T-helper 2 cell treated with Interferon-gamma antibody and Interleukin-4, amounts not matched to agents 100 ng/mL and 5 ng/mL, for 36 hours (primary cell): ENCODE data around the gene AGPAT3. TPM values are rescaled to one million over a fixed set of nuclear protein-coding genes. Genes with fewer than 3 reads are reported as not detected.

Experiments used
- intact Hi-C: fragments of 100-400 bp; cut with micrococcal nuclease; formaldehyde crosslinking; loops from one replicate; pipeline ENCODE4 v1.15.1; 2023
- total RNA-seq: library from RNA; stranded (reverse); gene quantifications from 2 replicates; pipeline ENCODE4 v1.2.3, GENCODE V29; 2022

Gene AGPAT3
- total RNA-seq, 1 donor from 2014 or later = 126 TPM

DNA sequence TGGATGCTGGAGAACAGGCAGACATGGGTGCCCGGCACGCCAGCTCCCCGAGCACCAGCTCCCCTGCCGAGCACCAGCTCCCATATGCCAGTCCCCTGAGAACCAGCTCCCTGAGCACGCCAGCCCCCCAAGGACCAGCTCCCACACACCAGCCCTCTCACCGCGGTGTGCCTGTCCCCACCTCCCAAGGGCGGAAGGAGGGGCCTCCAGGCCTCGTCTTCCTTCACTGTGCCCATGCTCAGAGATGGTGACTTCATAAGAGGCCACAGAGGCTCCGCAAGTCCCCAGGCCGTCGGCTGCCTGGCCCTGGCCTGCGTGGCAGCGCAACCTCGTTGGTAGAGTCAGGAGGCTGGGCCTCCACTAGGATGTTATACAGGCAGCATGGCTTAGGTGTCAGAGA lies 69.1 kb downstream of the AGPAT3 start:
- intact Hi-C loops = no loop called here

DNA sequence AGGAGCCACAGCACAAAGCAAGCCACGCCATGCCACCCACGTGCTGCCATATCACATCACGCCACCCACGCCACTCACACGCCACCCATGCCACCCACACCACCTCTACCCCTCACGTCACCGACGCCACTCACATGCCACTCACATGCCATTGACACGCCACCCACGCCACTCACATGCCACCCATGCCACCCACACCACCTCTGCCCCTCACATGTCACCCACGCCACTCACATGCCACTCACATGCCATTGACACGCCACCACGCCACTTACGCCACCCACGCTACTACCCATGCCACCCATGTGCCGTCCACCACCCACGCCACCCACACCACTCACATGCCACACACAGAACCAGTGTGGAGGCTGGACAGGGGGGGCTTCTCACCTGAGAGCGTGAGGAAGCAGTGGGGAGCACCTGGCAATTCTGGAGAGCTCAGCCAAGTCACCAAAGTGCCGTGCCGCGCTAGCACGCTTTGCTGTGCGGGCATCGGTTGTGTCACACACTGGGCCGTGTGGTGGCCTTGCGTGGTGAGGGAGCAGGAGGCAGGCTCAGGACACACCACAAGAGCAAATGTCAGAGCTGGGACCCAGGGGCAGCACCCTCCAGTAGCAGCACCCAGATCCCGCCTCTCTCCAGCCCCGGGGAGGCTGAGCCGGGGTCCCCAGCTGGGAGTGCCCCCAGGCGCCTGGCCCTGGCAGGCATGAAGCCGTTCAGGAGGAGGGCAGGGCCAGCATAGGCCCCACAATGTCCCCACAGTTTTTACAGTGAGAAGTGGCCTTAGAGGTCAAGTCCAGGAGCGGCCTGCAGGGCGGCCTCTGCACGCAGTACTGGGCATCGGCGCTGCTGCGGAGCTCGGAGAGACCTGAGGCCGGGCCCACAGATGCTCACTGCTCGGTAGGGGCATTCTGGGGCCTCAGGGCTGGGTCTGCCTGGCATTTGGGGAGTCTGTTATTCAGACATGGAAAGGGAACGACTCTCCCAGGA lies 70.0 kb downstream of the AGPAT3 start:
- intact Hi-C loops = loop anchor here (5.0 kb wide), 1 partner anchor 68 kb away; the partner anchor contains the start of gene AGPAT3

DNA sequence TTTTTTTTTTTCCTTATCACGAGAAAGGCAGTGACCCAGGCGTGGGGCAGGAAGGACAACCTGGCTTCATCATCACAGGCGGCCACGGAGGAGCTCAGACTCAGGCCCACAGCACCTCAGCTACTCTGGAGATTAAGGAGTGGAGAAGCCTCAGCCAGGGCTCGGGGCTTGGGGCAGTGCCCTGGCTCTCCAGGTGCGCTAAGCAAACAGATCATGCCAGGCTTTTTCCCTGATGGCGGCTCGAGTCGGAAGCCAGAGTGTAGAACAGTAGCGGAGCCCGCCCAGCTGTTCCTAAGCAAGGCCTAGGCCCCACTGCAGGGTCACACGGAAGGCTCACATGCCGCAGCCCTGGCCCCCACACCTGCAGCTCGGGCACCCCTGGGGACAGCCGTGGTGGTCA lies 70.7 kb downstream of the AGPAT3 start:
- intact Hi-C loops = loop anchor here (5.0 kb wide), 1 partner anchor 68 kb away; the partner anchor contains the start of gene AGPAT3

DNA sequence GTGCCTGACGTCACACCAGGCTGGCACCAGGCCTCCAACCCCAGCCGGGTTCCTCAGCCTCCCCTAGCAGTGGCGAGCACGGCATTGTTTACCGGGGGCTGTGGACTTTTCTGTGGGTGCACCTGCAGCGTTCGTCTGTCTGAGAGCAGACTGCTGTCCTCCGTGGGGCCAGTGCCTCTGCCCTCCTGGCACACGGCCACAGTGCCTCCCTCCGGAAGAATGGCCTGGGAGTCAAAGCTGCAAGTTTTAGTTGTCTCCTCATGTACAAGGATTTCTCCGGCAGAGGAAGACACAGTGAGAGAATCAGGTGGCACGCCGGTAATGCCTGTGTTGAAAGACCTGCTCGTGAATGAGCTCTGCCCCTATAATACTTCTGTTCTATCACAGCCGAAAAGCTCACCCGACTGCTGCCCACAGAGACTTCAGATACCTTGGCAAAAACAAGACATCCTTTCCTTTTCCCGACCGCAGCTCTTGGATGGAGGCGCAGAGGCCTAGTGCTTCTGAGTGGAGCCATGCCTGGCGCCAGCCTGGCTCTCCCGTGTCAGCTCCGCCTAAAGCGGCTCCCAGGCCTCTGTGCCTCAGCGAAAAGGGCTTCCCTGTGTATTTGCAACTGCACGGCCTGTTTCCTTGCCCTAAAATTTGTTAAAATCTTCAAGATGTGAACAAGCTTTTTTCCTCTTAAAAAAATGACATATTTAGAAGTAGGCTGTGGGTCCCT lies 71.4 kb downstream of the AGPAT3 start:
- intact Hi-C loops = loop anchor here (5.0 kb wide), 1 partner anchor 69 kb away; the partner anchor contains the start of gene AGPAT3

DNA sequence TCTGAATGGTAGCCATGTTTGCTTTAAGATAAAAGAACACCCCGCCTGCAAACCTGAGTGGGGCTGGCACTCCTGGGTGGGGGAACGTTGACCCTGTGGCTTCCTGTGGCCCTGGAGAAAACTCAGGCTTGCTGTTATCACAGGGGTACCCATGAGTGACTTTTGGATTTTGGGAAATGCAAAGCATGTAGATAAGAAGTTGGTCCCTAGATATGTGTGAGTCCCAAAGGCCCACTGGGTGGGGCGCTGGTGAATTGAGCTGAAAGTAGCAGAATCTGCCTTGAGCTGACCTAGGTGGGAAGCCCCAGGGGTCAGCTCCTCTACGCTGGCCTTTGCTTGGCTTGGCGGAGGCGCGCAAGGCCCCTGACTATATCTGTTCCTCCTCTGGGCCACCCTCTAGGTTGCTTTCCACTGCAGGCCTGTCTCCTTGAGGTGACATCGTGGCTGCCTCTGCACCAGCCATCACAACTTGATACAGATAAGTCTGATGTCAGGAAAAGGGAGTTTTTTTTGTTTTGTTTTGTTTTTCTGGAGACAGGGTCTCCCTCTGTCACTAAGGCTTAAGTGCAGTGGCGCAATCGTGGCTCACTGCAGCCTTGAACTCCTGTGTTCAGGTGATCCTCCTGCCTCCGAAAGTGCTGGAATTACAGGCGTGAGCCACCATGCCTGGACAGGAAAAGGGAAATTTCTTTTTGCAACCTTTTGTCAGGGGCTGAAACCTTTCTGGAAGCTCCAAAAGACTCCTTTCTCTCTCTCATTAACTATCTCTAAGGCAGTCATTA lies 72.2 kb downstream of the AGPAT3 start:
- intact Hi-C loops = loop anchor here (5.0 kb wide), 1 partner anchor 70 kb away; the partner anchor contains the start of gene AGPAT3

DNA sequence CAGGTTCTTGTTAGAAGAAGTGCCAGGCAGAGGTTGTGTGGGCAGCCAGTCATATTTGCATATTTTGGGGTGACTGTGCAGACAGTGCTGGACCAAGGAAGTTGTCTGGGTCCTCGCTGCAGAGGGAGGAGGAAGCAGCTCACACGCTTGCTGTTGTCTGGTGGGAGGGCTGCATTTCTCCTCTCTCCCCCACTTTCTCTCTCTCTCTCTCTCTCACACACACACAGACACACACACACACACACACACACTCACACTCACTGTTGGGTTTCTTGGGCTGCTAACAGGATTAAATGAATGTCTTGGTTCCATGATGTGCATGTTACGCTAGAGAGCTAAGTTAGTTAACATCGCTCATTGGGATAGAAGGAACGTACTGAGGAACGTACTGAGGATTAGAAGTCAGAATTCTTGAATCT lies 72.9 kb downstream of the AGPAT3 start:
- intact Hi-C loops = loop anchor here (2.0 to 5.0 kb wide), 2 partner anchors 21 to 71 kb away; partner anchors contain the start of gene AGPAT3

DNA sequence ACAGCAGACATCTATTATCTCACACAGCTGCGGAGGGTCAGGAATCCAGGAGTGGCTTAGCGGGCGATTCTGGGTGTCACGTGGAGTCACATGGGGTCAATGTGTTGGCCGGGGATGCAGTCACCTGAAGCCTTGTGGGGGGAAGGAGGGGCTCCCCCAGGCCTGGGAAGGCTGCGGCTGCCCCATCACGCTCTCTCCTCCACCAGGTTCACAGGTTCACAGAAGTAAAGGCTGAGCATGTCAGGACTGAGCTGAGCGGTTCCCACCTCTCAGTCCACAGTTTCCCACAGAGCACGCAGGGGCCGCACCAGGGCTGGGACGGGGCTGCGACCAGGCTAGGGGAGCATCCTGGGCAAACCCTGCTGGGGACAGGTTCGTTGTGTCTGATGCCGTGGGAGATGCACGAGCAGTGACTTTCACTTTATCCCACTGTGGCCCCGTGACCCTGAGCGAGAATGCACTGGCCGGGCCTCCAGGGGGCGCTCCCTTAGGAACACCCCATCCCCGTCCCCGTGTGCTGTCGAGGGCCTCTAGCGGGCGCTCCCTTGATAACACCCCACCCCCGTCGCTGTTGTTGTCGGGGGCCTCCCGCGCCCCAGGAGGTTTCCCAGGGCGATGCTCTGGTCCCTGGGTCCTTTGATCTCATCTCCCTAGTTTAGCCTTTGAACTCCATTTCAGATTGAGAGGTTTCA lies 73.9 kb downstream of the AGPAT3 start:
- intact Hi-C loops = loop anchor here (1.0 to 5.0 kb wide), 3 partner anchors 22 to 129 kb away; partner anchors contain the start of gene AGPAT3

DNA sequence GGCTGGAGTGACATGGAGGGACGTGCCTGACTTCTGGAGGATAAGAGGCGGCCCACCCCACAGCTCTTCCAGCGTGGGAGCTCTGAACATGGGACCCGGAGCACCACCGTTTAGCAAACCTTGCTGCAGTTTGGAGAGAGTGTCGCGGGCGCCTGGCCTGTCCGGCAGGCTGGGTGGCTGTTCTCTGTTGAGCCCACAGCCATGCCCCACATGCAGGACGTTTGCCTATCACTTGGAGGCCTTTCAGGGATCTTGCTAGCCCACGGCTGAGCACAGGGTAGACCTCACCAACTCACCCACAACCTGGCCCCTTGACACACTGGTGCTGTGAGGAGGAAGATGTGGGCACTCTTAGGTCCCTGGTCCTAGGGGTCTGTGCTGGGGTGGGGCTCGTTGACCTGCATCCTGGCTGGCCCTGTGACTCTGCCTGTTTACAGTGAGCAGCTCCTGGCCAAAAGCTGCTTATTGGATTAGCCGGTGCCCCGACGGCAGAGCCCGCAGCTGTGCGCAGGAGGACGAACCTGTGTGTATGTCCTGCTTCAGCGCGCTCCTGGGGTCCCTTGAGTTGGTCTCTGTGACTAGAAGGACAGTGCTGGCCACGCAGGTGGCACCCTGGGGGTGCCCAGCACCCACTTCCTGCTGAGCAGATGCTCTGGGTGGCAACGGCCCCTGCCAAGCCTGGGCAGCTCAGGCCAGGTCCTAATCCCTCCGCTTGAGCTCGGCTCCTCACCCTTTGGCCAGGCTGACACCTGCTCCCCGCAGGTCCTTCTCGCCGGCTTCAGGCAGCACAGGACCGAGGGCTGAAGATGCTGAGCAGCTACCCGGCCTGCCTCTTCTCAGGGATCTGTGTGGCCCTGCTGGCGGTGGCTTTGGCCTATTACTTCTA lies 74.7 kb downstream of the AGPAT3 start:
- intact Hi-C loops = loop anchor here (1.0 to 5.0 kb wide), 3 partner anchors 23 to 129 kb away; partner anchors contain the start of gene AGPAT3

DNA sequence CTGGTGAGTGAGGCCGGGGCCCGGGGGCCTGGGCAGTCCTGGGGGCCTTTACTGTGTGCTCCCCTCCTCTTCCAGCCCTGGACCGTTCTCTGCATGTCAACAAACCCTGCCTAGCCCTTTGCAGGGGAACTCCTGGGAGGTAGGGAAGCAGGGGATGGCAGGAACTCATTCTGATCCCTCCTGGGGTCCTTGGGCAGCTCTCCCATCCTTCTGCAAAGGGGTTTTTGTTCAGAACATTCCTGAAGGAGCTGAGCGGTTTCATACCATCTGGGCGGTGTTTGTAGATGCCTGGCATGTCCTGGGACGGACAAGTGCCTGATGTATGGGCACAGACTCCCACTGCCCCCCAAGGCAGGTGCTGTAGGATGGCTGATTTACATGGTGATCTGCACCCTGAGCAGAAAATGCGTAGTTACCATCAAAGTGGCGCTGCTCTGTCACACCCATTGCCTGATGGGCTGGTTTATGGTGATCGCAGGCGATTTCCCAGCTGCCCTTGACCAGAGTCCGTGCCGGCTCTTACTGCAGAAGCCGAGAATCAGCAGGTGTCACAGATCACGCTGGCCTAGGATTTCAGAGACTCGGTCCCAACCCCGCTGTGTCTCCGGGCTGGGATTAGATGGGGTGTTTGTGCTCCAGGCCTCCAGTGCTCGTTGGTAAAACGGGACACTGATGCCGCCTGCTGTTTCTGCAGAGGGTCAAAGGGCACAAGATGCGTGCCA lies 75.5 kb downstream of the AGPAT3 start:
- intact Hi-C loops = no loop called here

DNA sequence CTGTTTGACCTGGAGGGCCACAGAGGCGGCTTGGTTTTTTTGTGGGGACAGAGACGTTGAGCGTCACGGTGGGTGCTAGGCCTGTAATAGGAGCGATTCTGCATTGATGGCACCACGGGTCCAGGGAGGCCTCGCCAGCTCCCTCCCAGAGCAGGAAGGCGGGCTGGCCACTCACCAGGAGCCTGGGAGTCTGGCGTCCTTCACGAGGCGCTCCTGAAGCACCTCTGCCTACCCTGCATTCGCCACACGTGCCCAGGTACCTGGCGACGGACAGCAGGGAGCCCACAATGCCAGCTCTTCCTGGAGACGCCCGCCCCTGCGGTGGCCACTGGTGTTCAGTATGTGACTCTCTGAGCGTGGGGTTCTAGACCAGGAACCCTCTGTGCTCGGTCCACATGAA lies 77.2 kb downstream of the AGPAT3 start:
- intact Hi-C loops = no loop called here

DNA sequence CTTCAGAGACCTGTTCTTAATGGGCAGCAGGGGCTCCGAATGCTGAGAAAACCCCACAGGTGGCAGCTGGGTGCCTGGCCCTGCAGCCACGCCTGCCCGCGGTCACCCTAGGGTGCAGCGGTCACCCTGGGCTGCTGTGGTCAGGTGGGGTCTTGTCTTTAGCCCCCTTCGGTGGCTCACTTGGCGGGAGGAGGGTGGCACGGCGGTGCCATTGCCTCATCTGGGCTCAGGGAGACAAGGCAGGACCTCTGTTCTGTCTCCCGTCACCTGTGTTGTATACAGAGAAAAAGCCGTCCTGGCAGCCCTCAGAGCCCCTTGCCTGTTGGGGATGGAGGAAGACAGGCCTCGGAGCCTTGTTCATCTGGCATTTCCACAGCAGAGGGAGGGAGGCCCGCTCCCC lies 77.6 kb downstream of the AGPAT3 start:
- intact Hi-C loops = no loop called here

DNA sequence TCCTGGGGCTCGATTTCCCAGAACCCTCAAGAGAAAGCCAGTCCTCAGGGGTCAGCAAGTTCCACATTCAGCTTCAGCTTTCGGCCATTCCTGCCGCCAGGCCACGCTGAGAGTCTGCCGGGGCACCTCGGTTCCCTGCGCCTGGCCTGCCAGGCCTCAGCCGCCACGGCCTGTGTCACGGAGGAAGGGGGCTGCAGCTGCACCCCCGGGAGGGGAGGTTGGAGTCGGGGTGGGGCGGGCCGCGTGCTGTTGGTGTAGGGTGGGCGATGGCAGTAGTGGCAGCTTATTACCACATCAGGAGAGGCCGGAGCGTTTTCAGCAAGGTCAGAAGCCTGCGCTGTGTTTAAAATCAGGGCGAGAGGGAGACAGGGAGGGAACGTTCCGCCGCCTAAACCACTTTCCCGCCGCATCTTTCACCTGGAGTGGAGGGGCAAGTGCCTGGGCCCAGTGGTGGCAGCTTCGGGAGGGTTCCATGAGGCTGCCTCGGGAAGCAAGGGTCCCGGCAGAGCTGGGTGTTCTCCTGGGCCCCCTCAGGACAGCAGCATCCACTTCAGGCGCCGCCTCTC lies 78.6 kb downstream of the AGPAT3 start:
- intact Hi-C loops = no loop called here

DNA sequence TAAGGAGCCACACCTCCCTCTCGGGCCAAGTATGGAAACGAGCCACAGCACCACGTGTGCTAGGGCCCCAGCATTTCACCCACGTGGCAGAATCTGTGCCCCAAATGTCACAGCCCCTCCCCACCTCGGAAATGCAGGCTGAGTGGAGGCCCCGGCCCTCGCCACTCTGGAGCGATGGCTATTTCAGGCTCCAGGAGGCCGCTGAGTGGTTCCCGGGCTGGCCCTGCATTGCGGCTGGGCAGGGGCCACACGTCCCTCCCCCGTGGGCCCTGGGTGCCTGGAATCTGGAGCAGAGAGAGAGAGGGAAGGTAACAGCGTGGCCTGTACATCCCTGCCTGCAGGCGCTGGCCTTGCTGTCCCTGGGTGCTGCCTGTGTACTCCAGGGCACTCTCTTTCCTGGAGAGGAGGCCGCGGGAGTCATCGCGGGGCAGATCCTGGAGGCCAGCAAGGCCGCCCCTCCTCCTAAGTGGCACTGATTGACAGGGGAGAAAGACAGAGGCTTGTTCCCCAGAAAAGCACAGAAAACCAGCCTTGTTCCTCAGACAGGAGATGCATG lies 79.1 kb downstream of the AGPAT3 start:
- intact Hi-C loops = no loop called here

DNA sequence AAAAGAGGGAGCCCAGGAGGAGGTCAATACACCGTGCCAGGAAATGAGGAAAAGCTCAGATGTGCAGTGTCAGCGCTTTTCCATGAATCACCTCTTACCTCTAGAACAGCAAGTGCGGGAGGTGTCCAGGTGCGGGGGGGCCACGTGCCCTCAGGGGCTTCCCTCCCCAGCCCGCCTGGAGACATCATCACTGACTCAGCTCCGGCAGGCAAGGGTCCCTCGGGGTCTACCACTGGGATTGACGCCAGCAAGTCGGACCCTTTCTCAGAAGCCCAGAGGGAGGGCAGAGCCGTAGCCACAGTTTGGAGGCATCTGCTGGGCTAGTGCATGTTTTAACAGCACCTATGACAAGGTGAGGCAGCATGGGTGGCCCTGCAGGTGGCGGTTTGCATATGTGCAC lies 79.7 kb downstream of the AGPAT3 start:
- intact Hi-C loops = no loop called here

DNA sequence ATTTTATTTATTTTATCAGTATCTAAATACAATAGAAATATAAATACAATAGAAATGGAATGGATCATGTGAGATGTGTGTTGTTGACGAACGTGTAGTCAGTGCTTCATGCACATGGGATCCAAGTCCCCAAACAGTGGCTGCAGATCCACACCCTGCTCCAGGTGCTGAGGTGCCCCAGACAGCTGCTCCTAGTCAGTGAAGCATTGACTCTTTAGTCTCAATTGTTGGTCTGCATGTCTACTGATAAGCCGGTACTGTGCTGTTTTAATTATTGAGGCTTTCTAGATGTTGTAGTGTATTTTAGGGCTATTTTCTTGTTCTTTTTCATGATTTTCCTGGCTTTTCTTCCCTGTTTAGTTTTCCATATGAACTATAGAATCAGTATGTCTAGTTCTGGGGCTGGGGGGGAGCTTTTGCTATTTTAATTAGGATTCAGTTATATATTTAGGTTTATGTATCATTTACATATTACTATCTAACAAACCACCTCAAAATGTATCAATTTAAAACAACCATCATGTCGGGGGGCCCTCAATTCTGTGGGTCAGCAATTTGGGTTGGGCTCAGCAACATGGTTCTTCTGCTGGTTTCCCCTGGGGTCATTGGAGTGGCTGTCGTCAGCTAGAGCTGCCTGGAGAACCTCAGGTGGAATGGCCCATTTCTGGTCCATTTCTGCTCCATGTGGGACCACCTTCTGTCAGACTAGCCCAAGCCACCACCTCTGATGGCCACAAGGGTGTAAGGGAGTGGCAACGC lies 83.9 kb downstream of the AGPAT3 start:
- intact Hi-C loops = no loop called here

DNA sequence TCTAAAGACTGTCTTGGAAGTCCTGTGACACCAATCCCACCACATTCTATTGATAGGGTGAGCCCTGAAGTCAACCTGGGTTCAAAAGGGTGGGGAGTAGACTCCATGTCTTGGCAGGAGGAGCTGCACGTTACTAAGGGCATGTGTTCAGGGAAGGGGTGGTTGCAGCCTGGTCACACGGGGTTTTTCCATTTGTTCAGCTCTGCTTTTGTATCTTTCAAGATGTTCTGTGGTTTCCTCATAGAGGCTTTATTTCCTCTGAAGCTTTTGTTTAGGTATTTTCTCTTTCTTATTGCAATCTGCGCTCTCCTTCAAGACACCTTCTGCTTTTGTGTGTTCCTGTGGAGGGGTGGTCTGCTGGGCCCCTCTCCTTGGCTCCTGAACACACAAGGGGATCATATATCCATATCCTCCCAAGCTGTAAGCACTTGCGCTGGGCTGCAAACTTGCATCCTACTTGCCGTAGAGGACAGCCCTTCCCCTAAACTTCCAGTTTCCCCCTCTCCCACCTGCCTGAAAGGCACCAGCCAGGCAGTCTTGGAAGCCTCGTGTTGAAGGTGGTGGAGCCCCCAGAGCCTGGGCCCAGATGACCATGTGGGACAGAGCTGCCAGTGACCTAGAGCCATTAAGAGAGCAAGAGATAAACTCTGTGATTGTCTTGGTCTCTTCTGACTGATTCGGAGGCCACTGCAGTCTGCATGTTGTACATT lies 84.6 kb downstream of the AGPAT3 start:
- intact Hi-C loops = no loop called here

DNA sequence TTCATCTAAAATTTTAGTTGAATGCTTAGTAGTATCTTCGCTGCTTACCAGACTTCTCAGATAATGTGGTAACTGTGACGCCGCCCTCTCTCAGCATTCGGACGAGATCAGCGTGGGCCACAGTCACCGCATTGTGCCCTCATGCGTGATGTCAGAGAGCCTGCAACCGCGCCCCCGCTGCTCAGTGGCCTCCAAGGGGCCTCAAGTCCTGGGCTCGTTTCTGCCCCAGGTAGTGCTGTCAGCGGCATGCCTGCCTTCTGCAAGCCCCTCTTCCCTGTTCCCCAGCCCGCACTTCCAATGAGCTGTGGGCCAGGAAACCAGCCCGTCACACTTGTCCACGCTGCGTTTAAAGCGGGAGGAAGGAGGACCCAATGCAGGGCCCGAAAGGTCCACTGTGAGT lies 85.5 kb downstream of the AGPAT3 start:
- intact Hi-C loops = no loop called here
